ENCODE measurements around the gene SLC38A10.

The SLC38A10 gene

GRCh38 chr17:81261096-81261495 is 34.0 kb downstream of the SLC38A10 start:
- Histone ChIP-seq H3K9me3 (ENCODE audit: control insufficient read depth, low read depth, low read length) (no peaks in the 10 kb centered on the region), H3K27ac (ENCODE audit: low read length) (no peak overlapping the region), H3K4me1 (ENCODE audit: control insufficient read depth, low read depth, low read length) (no peaks in the 10 kb centered on the region), H3K9ac (ENCODE audit: low read length) (no peak overlapping the region), H3K36me3 (ENCODE audit: control insufficient read depth, low read depth, low read length) (peaks cover 6% of the 10 kb centered on the region), H3K27me3 (ENCODE audit: control insufficient read depth, insufficient read depth, low read length) (no peaks in the 10 kb centered on the region), H3K4me3 (ENCODE audit: low read length) (no peak overlapping the region)

- Histone ChIP-seq H3K36me3 (ENCODE audit: control insufficient read depth, low read depth, low read length) (peaks cover 6% of the 10 kb centered on the region), H3K9ac (ENCODE audit: low read length) (no peak overlapping the region), H3K27ac (ENCODE audit: low read length) (no peak overlapping the region), H3K9me3 (ENCODE audit: control insufficient read depth, low read depth, low read length) (no peaks in the 10 kb centered on the region), H3K27me3 (ENCODE audit: control insufficient read depth, insufficient read depth, low read length) (no peaks in the 10 kb centered on the region), H3K4me3 (ENCODE audit: low read length) (no peak overlapping the region), H3K4me1 (ENCODE audit: control insufficient read depth, low read depth, low read length) (no peaks in the 10 kb centered on the region)
Measured at GRCh38 chr17:81260641-81261040, 34.5 kb downstream of the SLC38A10 start.

- H3K9ac ChIP-seq (ENCODE audit: low read length), result no peak overlapping the region
- H3K4me3 ChIP-seq (ENCODE audit: low read length), result no peak overlapping the region
- no peaks in the 10 kb centered on the region for H3K9me3 ChIP-seq (ENCODE audit: control insufficient read depth, low read depth, low read length)
- H3K4me1 ChIP-seq (ENCODE audit: control insufficient read depth, low read depth, low read length), result no peaks in the 10 kb centered on the region
- H3K27ac ChIP-seq (ENCODE audit: low read length), result no peak overlapping the region
- no peaks in the 10 kb centered on the region for H3K27me3 ChIP-seq (ENCODE audit: control insufficient read depth, insufficient read depth, low read length)
- H3K36me3 ChIP-seq (ENCODE audit: control insufficient read depth, low read depth, low read length), result peaks cover 6% of the 10 kb centered on the region
Measured at GRCh38 chr17:81260171-81260570, 34.9 kb downstream of the SLC38A10 start.

GRCh38 chr17:81259058-81259605 is 36.0 kb downstream of the SLC38A10 start:
- H3K27me3 ChIP-seq (ENCODE audit: control insufficient read depth, insufficient read depth, low read length), result no peaks in the 10 kb centered on the region
- H3K9me3 ChIP-seq (ENCODE audit: control insufficient read depth, low read depth, low read length), result no peaks in the 10 kb centered on the region
- no peak overlapping the region for H3K27ac ChIP-seq (ENCODE audit: low read length)
- H3K36me3 ChIP-seq (ENCODE audit: control insufficient read depth, low read depth, low read length), result peaks cover 6% of the 10 kb centered on the region
- H3K9ac ChIP-seq (ENCODE audit: low read length), result no peak overlapping the region
- H3K4me1 ChIP-seq (ENCODE audit: control insufficient read depth, low read depth, low read length), result peaks cover 3% of the 10 kb centered on the region
- no peak overlapping the region for H3K4me3 ChIP-seq (ENCODE audit: low read length)

- Histone ChIP-seq H3K27ac (ENCODE audit: low read length) (no peak overlapping the region), H3K9me3 (ENCODE audit: control insufficient read depth, low read depth, low read length) (no peaks in the 10 kb centered on the region)
Measured at GRCh38 chr17:81258292-81258691, 36.8 kb downstream of the SLC38A10 start.

GRCh38 chr17:81257533-81257932 is 37.6 kb downstream of the SLC38A10 start:
- no peaks in the 10 kb centered on the region for H3K27me3 ChIP-seq (ENCODE audit: control insufficient read depth, insufficient read depth, low read length)
- no peak overlapping the region for H3K4me3 ChIP-seq (ENCODE audit: low read length)
- peaks cover 3% of the 10 kb centered on the region for H3K4me1 ChIP-seq (ENCODE audit: control insufficient read depth, low read depth, low read length)
- no peaks in the 10 kb centered on the region for H3K9me3 ChIP-seq (ENCODE audit: control insufficient read depth, low read depth, low read length)
- H3K27ac ChIP-seq (ENCODE audit: low read length), result no peak overlapping the region
- peaks cover 6% of the 10 kb centered on the region for H3K36me3 ChIP-seq (ENCODE audit: control insufficient read depth, low read depth, low read length)
- H3K9ac ChIP-seq (ENCODE audit: low read length), result no peak overlapping the region

More at GRCh38 chr17:81258292-81258691, 36.8 kb downstream of the SLC38A10 start:
- Histone ChIP-seq H3K4me3 (ENCODE audit: low read length) (no peak overlapping the region), H3K27me3 (ENCODE audit: control insufficient read depth, insufficient read depth, low read length) (no peaks in the 10 kb centered on the region), H3K4me1 (ENCODE audit: control insufficient read depth, low read depth, low read length) (peaks cover 3% of the 10 kb centered on the region), H3K9ac (ENCODE audit: low read length) (no peak overlapping the region), H3K36me3 (ENCODE audit: control insufficient read depth, low read depth, low read length) (peaks cover 6% of the 10 kb centered on the region)

GRCh38 chr17:81256616-81257015 is 38.5 kb downstream of the SLC38A10 start:
- peaks cover 6% of the 10 kb centered on the region for H3K36me3 ChIP-seq (ENCODE audit: control insufficient read depth, low read depth, low read length)
- H3K9ac ChIP-seq (ENCODE audit: low read length), result no peak overlapping the region
- H3K27ac ChIP-seq (ENCODE audit: low read length), result no peak overlapping the region
- H3K9me3 ChIP-seq (ENCODE audit: control insufficient read depth, low read depth, low read length), result no peaks in the 10 kb centered on the region
- no peaks in the 10 kb centered on the region for H3K27me3 ChIP-seq (ENCODE audit: control insufficient read depth, insufficient read depth, low read length)
- peaks cover 3% of the 10 kb centered on the region for H3K4me1 ChIP-seq (ENCODE audit: control insufficient read depth, low read depth, low read length)
- H3K4me3 ChIP-seq (ENCODE audit: low read length), result no peak overlapping the region

GRCh38 chr17:81254955-81255717 is 40.0 kb downstream of the SLC38A10 start:
- no peak overlapping the region for H3K27ac ChIP-seq (ENCODE audit: low read length)
- H3K27me3 ChIP-seq (ENCODE audit: control insufficient read depth, insufficient read depth, low read length), result no peaks in the 10 kb centered on the region

GRCh38 chr17:81253358-81254131 is 41.6 kb downstream of the SLC38A10 start:
- no peaks in the 10 kb centered on the region for H3K36me3 ChIP-seq (ENCODE audit: control insufficient read depth, low read depth, low read length)

More at GRCh38 chr17:81254955-81255717, 40.0 kb downstream of the SLC38A10 start:
- Histone ChIP-seq H3K4me3 (ENCODE audit: low read length) (no peak overlapping the region), H3K9me3 (ENCODE audit: control insufficient read depth, low read depth, low read length) (no peaks in the 10 kb centered on the region), H3K9ac (ENCODE audit: low read length) (no peak overlapping the region), H3K36me3 (ENCODE audit: control insufficient read depth, low read depth, low read length) (peaks cover 4% of the 10 kb centered on the region), H3K4me1 (ENCODE audit: control insufficient read depth, low read depth, low read length) (peaks cover 3% of the 10 kb centered on the region)

GRCh38 chr17:81252987-81253329 is 42.1 kb downstream of the SLC38A10 start:
- Histone ChIP-seq H3K4me1 (ENCODE audit: control insufficient read depth, low read depth, low read length) (peaks cover 3% of the 10 kb centered on the region), H3K27ac (ENCODE audit: low read length) (no peak overlapping the region), H3K4me3 (ENCODE audit: low read length) (no peak overlapping the region), H3K36me3 (ENCODE audit: control insufficient read depth, low read depth, low read length) (no peaks in the 10 kb centered on the region), H3K27me3 (ENCODE audit: control insufficient read depth, insufficient read depth, low read length) (no peaks in the 10 kb centered on the region), H3K9me3 (ENCODE audit: control insufficient read depth, low read depth, low read length) (no peaks in the 10 kb centered on the region), H3K9ac (ENCODE audit: low read length) (no peak overlapping the region)

More at GRCh38 chr17:81253358-81254131, 41.6 kb downstream of the SLC38A10 start:
- Histone ChIP-seq H3K4me1 (ENCODE audit: control insufficient read depth, low read depth, low read length) (peaks cover 3% of the 10 kb centered on the region), H3K9me3 (ENCODE audit: control insufficient read depth, low read depth, low read length) (no peaks in the 10 kb centered on the region), H3K27ac (ENCODE audit: low read length) (no peak overlapping the region), H3K9ac (ENCODE audit: low read length) (no peak overlapping the region), H3K4me3 (ENCODE audit: low read length) (no peak overlapping the region), H3K27me3 (ENCODE audit: control insufficient read depth, insufficient read depth, low read length) (no peaks in the 10 kb centered on the region)

- no peak overlapping the region for H3K27ac ChIP-seq (ENCODE audit: low read length)
- no peaks in the 10 kb centered on the region for H3K9me3 ChIP-seq (ENCODE audit: control insufficient read depth, low read depth, low read length)
- peaks cover 3% of the 10 kb centered on the region for H3K4me1 ChIP-seq (ENCODE audit: control insufficient read depth, low read depth, low read length)
- no peak overlapping the region for H3K4me3 ChIP-seq (ENCODE audit: low read length)
- H3K27me3 ChIP-seq (ENCODE audit: control insufficient read depth, insufficient read depth, low read length), result no peaks in the 10 kb centered on the region
- H3K9ac ChIP-seq (ENCODE audit: low read length), result no peak overlapping the region
- no peaks in the 10 kb centered on the region for H3K36me3 ChIP-seq (ENCODE audit: control insufficient read depth, low read depth, low read length)
Measured at GRCh38 chr17:81252326-81252986, 42.7 kb downstream of the SLC38A10 start.

Measured in iPS-18a (cell line).